ENCODE measurements around the gene IGLON5. TPM values are rescaled to one million over a fixed set of nuclear protein-coding genes. Genes with fewer than 3 reads are reported as not detected.

The IGLON5 gene
- not detected in 2 replicates for total RNA-seq

DNA sequence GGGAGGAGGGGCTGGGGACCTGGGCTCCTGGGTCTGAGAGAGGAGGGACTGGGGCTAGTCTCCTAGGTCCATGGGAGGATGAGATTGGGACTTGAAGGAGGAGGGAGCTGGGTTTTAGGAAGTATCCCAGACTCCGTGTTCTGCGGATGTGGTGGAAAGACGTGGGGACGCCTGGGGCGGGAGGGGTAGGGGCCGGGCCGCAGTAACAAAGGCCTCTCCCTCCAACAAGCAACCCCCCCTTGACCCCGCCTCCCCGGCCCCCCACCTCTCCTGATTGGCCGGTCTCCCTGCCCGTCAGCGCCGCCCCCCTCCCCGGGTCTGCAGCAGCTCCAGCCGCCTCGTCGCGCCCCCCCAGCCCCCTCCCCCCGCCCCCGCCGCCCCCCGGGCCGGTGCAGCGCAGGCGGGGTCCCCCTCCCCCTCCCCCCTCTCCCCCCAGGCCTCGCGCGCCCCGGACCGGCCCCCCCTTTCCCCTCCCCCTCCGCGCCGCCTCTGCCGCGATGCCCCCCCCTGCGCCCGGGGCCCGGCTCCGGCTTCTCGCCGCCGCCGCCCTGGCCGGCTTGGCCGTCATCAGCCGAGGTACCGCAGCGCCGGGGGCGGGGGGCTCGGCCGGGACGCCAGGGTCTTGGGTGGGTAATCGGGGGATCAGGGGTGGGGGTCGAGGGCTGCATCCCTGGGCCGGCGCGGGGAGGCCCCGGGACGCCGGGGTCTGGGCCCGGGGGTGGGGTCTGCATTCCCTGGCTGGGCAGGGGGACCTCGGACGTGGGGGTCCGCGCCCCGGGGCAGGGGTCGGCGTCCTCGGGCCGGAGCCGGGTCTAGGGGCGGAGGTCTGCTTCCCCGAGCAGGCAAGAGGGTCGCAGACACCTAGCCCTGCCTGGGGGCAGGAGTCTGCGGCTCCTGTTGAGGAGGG, at the start of gene IGLON5:
TSS of gene IGLON5 (plus strand) at position 294 of the 907 bp plus-strand sequence. CDS start at position 498, 204 bp downstream.

DNA sequence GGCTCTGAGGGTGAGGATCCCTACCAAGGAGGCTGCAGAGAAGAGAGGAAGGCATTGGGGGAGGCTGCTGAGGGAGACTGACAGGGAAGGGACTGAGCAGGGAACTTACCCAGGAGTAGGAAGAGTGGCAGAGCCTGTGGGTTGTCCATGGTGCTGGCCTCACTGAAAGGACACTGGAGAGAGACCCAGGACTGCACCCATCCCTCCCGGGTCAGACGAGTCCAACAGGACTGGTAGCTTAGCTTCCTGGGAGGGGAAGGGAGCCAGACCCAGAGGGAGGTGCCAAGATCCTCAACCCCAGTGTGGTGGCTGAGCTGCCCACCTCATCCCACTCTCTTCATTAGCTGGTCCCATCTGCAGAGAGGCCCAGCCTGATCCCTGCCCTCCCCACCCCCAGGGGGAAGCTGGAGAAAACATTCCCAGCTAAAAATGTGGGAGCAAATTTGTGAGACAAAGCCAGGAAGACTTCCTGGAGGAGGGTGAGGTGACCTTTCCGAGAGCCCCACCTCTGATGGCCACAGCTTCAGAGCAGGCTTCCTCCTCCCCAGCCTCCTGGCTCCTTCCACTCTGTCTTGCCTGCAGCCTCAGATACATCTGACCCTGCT, 30.6 kb downstream of the IGLON5 start, which contains the start of gene VSIG10L:
TSS of gene VSIG10L (minus strand) at position 164 of the 605 bp plus-strand sequence. CDS start at position 149, 15 bp downstream.

DNA sequence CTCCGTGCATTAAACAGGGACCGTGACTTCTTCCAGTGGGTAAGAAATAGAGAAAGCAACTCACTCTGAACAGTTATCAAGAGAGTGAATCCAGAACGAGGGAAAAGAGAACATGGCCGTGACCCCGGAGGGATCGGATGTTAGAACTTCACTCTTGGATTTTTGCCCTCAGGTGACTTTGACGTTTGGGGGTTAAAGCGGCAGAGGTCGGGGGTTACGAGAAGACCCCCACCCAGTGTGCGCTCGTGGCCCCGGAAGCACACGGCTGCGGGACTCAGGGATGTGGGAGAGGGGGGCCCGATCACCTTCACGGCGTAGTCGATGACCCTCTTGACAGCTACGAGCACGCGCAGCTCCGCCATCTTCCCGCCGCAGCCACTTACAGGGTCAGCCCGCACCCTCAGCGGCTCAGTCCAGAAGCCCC, 54.5 kb downstream of the IGLON5 start, which contains the start of gene ETFB:
TSS of gene ETFB (minus strand) at position 424 of the 424 bp plus-strand sequence. CDS start at position 362, 62 bp downstream.

DNA sequence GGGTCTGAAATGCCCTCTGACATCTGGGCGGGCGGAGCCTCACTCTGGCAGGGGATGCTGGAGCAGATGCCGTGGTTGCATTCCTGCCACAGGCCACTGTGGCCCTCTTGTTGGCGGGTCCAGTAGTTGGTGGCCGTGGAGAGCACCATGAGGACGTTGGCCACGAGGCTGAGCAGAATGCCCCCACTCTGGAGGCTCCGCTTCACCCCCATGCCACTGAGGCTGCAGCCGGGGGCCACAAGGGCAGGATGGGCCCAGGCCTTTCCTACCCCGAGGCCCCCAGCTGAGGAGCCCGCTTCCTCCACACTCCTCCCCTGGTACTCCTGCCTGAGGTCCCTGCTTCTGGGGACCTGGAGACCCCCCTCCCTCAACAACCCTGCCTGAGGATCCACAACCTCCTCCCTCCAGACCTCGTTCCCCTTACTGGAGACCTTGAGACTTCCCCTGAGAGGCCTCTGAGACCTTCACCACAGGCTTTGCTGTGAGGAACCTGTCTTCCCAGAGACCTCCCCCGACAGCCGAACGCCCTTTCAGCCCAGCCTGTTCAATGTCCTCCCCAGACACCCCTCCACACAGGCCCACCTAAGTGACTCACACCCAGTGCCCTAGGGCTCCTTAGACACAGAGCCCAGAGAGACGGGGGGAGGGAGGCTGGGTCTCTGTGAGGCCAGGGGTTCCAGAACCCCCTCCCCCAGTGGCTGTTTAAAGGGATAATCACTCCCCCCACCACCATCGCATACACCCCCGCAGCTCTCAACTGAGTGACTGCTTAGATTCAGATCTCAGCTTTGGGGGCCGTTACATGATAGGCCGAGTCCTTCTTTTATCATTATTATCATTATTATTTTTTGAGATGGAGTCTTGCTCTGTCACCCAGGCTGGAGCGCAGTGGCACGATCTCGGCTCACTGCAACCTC, 57.2 kb downstream of the IGLON5 start, which contains the start of gene CLDND2:
TSS of gene CLDND2 (minus strand) at position 638 of the 917 bp plus-strand sequence. CDS start at position 212, 426 bp downstream.

DNA sequence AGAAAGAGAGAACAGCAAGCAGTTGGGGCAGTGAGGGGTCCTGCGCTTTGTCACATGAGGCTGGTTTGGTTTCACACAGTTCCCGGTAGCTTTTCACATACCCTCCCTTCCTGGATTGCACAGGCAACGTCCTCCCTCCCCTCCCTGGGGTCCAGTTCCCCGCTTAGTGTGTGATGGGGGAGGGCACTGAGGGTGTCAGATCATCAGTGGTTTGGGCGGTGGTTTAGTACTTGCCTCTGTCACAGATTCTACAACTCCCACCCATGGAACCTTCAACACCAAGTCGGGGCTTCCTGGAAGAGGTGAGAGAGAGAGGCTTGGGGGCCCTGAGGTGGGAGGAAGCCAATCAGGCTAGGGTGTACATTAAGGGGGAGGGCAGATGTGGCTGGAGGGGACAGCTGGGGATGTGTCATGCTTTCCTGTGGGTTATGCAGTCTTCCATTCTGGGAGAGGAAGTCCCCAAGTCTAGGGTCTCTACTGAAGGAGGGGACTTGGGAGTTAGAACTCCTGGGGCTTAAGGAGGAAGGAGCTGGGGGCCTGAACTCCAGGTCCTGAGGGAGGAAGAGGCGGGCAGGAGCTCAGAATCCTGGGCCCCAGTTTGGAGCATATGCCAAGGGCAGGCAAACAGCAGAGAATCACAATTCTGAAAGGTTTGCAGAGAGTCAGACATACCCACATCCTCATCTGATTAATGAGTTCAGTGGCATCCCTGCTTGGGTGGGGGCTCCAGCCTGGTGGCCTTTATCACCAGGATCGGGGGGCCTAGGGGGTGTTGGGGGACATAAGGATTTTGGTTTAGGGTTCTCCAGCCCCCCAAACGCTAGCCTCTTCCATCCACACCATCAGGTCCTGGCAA, 61.4 kb downstream of the IGLON5 start, which contains the start of gene NKG7:
TSS of gene NKG7 (minus strand) at position 6 of the 856 bp plus-strand sequence. CDS start 119 bp downstream, outside the sequence.

Other genes starting within 250 kb of the IGLON5 start
- gene KLK13, start 246.6 kb upstream of the IGLON5 start, total RNA-seq, result not detected in 2 replicates
- not detected in 2 replicates for gene KLK14, start 228.8 kb upstream of the IGLON5 start, total RNA-seq
- gene CTU1, start 203.2 kb upstream of the IGLON5 start, total RNA-seq, result 5.9 and 6.3 TPM in 2 replicates
- 0.22 TPM in 1 of 2 replicates, not detected in the other for gene SIGLEC9, start 186.7 kb upstream of the IGLON5 start, total RNA-seq
- gene SIGLEC7, start 169.3 kb upstream of the IGLON5 start, total RNA-seq, result not detected in 2 replicates
- gene CD33, start 86.6 kb upstream of the IGLON5 start, total RNA-seq, result not detected in 2 replicates
- not detected in 2 replicates for gene SIGLECL1, start 60.6 kb upstream of the IGLON5 start, total RNA-seq
- gene VSIG10L, start 30.5 kb downstream of the IGLON5 start, total RNA-seq, result 0.88 and 1.4 TPM in 2 replicates
- 51.1 and 111 TPM in 2 replicates for gene ETFB, start 54.7 kb downstream of the IGLON5 start, total RNA-seq
- not detected in 2 replicates for gene CLDND2, start 57.4 kb downstream of the IGLON5 start, total RNA-seq
- gene NKG7, start 61.0 kb downstream of the IGLON5 start, total RNA-seq, result not detected in 2 replicates
- not detected in 2 replicates for gene LIM2, start 76.3 kb downstream of the IGLON5 start, total RNA-seq
- not detected in 2 replicates for gene C19orf84, start 78.9 kb downstream of the IGLON5 start, total RNA-seq
- gene SIGLEC10, start 106.0 kb downstream of the IGLON5 start, total RNA-seq, result 0.14 TPM in 1 of 2 replicates, not detected in the other
- gene SIGLEC8, start 146.8 kb downstream of the IGLON5 start, total RNA-seq, result not detected in 2 replicates
- gene CEACAM18, start 166.9 kb downstream of the IGLON5 start, total RNA-seq, result not detected in 2 replicates
- gene SIGLEC12, start 190.2 kb downstream of the IGLON5 start, total RNA-seq, result not detected in 2 replicates
- gene SIGLEC6, start 220.0 kb downstream of the IGLON5 start, total RNA-seq, result not detected in 2 replicates